Natural killer cell (primary cell): ENCODE results near the gene CCNB3. TPM values are rescaled to one million over a fixed set of nuclear protein-coding genes. Genes with fewer than 3 reads are reported as not detected.

Source experiments
- ATAC-seq, 3 donors: fragments of 150-1000 bp in 2 of 3; fragments of 200-7000 bp in 1 of 3; cut with Tn5 transposase; 1 replicate in 1 of 3; 2 replicates in 2 of 3; pipeline ENCODE4 v1.10.0; 2021; ENCODE audit warnings: mild to moderate bottlenecking in 2 of 3, moderate library complexity in 2 of 3
- DNase-seq, 2 donors: peaks; one replicate each; pipeline versions ENCODE4 v3.0.0 to v3.0.0-alpha.2; 2013 to 2021; ENCODE audit warnings: mixed read lengths in 1 of 2
- H3K27ac ChIP-seq: one replicate; pipeline ENCODE4 v1.5.1; 2013; ENCODE audit warnings: mild to moderate bottlenecking, low read length
- H3K27me3 ChIP-seq: one replicate; pipeline ENCODE4 v1.6.1; 2013; ENCODE audit warnings: low read length; ENCODE audit not compliant: control insufficient read depth, insufficient read depth
- H3K36me3 ChIP-seq: one replicate; pipeline ENCODE4 v1.6.1; 2013; ENCODE audit warnings: low read length; ENCODE audit not compliant: control insufficient read depth, insufficient read depth
- H3K4me1 ChIP-seq: one replicate; pipeline ENCODE4 v1.6.1; 2013; ENCODE audit warnings: low read length; ENCODE audit not compliant: control insufficient read depth, insufficient read depth
- H3K4me3 ChIP-seq: one replicate; pipeline ENCODE4 v1.5.1; 2013; ENCODE audit warnings: low read length
- H3K9me3 ChIP-seq: one replicate; pipeline ENCODE4 v1.6.1; 2013; ENCODE audit warnings: low read length; ENCODE audit not compliant: control insufficient read depth, insufficient read depth
- H3K27ac Mint-ChIP-seq, 2 donors: one replicate each; pipeline ENCODE4 v1.8.0; 2022; ENCODE audit warnings: mild to moderate bottlenecking in 2 of 2, mixed read lengths in 2 of 2, moderate library complexity in 1 of 2
- H3K27me3 Mint-ChIP-seq, 2 donors: one replicate each; pipeline ENCODE4 v1.8.0; 2022; ENCODE audit warnings: low read depth in 2 of 2, mixed read lengths in 2 of 2
- H3K36me3 Mint-ChIP-seq: one replicate; pipeline ENCODE4 v1.8.0; 2022; ENCODE audit warnings: mixed read lengths
- H3K4me1 Mint-ChIP-seq, 2 donors: one replicate each; pipeline ENCODE4 v1.8.0; 2022; ENCODE audit warnings: mixed read lengths in 2 of 2
- H3K4me3 Mint-ChIP-seq: one replicate; pipeline ENCODE4 v1.8.0; 2022; ENCODE audit warnings: mild to moderate bottlenecking, moderate library complexity, mixed read lengths
- H3K9me3 Mint-ChIP-seq, 2 donors: one replicate each; pipeline ENCODE4 v1.8.0; 2022; ENCODE audit warnings: mixed read lengths in 2 of 2
- CTCF ChIP-seq: fragments of 200-600 bp; IDR thresholded peaks from one replicate; pipeline ENCODE4 v1.8.0; 2022; ENCODE audit warnings: antibody characterized with exemption
- WGBS: methylation state at CpG from one replicate; pipeline ENCODE4 v1.1.7; 2013; ENCODE audit warnings: missing lambda C conversion rate; ENCODE audit not compliant: insufficient coverage; 5-methylcytosine and 5-hydroxymethylcytosine counted together
- intact Hi-C: fragments of 100-400 bp; cut with micrococcal nuclease; formaldehyde crosslinking; loops from one replicate; pipeline ENCODE4 v1.14.2; 2022
- total RNA-seq, 4 donors: library from RNA; stranded (reverse); fragments of 120-200 nt in 1 of 4; gene quantifications; one replicate each; pipeline versions ENCODE4 v1.2.3 to v1.2.4, GENCODE V29; 2013 to 2022

CCNB3 gene
- total RNA-seq, 3 donors from 2014 or later (not counting 1 experiment from before 2014, with no cell fraction given): 3.4 to 8.7 (median 4.3) TPM

GRCh38 chrX:50169717-50170116 is 34.8 kb upstream of the CCNB3 start:
- intact Hi-C loops: no loop called here
- WGBS: 100% methylated on average over 2 of the region's 3 CpGs
- H3K36me3 ChIP-seq: no peaks in the 10 kb centered on the region

GRCh38 chrX:50180073-50180940 is 24.3 kb upstream of the CCNB3 start:
- Mint-ChIP-seq H3K4me3 (no peak overlapping the region), H3K27me3 (peaks cover 0 to under 1% of the 10 kb centered on the region in 2 donors), H3K9me3 (no peaks in the 10 kb centered on the region), H3K4me1 (peaks cover 0 to 9% of the 10 kb centered on the region in 2 donors), H3K27ac (no peak overlapping the region), H3K36me3 (no peaks in the 10 kb centered on the region)
- Histone ChIP-seq H3K4me3 (no peak overlapping the region), H3K4me1 (no peaks in the 10 kb centered on the region), H3K27me3 (no peaks in the 10 kb centered on the region), H3K9me3 (no peaks in the 10 kb centered on the region), H3K36me3 (no peaks in the 10 kb centered on the region), H3K27ac (no peak overlapping the region)
- peak in 1 of 3 donors; percentile 21 for ATAC-seq
- intact Hi-C loops: no loop called here
- TF ChIP-seq CTCF: no peak
- 88% methylated on average over 4 of the region's 10 CpGs for WGBS
- DNase-seq: no peak

More at GRCh38 chrX:50169717-50170116, 34.8 kb upstream of the CCNB3 start:
- H3K9me3 Mint-ChIP-seq: no peaks in the 10 kb centered on the region
- Histone ChIP-seq H3K27ac (no peak overlapping the region), H3K27me3 (no peaks in the 10 kb centered on the region), H3K4me1 (no peaks in the 10 kb centered on the region), H3K4me3 (no peak overlapping the region), H3K9me3 (no peaks in the 10 kb centered on the region)
- H3K4me3 Mint-ChIP-seq: no peak overlapping the region
- peaks cover 0 to 4% of the 10 kb centered on the region in 2 donors for H3K4me1 Mint-ChIP-seq
- TF ChIP-seq CTCF: no peak
- ATAC-seq (no peak), DNase-seq (no peak)
- H3K36me3 Mint-ChIP-seq: no peaks in the 10 kb centered on the region
- H3K27ac Mint-ChIP-seq: no peak overlapping the region
- no peaks in the 10 kb centered on the region for H3K27me3 Mint-ChIP-seq

- H3K27ac Mint-ChIP-seq: no peak overlapping the region
- Histone ChIP-seq H3K4me1 (no peaks in the 10 kb centered on the region), H3K4me3 (no peak overlapping the region), H3K9me3 (no peaks in the 10 kb centered on the region), H3K36me3 (no peaks in the 10 kb centered on the region), H3K27me3 (no peaks in the 10 kb centered on the region), H3K27ac (no peak overlapping the region)
- 85% methylated on average over 3 of the region's 3 CpGs for WGBS
- H3K4me3 Mint-ChIP-seq: no peak overlapping the region
- no peaks in the 10 kb centered on the region for H3K36me3 Mint-ChIP-seq
- ATAC-seq (no peak), DNase-seq (no peak)
- peaks cover 0 to 9% of the 10 kb centered on the region in 2 donors for H3K4me1 Mint-ChIP-seq
- H3K9me3 Mint-ChIP-seq: no peaks in the 10 kb centered on the region
- TF ChIP-seq CTCF: no peak
- H3K27me3 Mint-ChIP-seq: peaks cover 3 to 26% of the 10 kb centered on the region in 2 donors
- intact Hi-C loops: no loop called here
Measured at GRCh38 chrX:50183891-50184290, 20.7 kb upstream of the CCNB3 start.
